ENCODE measurements around the gene SORCS2.

SORCS2 gene

DNA sequence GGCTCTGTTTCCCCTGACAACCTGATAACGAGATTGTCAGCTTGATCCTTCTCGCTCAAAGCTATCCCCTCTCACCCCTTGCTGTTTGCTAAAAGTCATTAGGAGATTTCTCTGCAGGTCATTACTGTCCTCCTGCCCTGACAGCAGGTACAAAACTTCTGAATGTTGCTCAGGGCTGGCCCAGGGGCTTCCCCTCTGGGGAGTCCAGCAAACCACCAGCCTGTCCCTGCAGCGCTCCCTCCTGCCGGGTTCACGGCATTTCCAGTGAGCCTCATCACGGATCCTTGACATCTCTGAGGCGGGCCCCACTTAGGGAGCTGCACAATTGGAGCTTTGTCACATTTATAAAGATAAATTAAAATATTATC, 5.2 kb upstream of the SORCS2 start:
- DNase-seq = no peak

DNA sequence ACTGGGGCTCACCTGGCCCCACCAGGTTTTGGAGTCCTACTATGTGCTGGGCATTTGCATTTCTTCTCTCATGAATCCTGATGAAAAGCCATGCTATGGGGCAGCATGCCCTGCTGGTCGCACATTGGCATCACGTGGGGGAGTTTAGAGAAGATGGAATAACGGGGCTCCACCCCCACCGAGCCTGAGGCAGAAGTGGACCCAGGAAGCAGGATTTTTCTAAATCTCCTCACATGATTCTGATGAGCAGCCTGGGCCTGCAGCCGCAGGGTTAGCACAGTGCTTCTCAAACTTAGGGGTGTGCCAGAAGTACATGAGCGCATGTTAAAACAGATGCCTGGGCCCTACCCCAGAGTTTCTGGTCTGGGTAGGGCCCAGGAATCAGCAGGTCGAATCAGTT, 4.6 kb upstream of the SORCS2 start:
- no peak for DNase-seq

DNA sequence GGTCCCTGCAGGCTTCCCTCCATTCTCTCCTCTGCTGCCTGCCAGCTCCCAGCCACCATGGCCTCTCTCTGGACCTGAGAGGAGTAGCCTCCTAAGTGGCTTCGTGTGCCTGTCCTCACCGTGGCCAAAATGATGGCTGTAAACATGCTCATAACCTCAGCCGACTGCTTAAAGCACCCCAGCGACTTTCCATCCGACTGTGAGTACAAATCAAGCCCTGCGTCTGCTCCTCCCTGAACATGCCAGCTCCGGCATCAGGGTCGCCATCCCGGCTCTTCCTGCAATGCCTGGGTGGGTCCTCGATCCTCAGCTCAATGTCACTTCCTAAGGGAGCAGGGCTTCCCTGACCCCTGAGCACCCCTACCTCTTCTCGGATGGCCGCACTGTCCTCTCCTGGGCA, 3.3 kb upstream of the SORCS2 start:
- DNase-seq = no peak

DNA sequence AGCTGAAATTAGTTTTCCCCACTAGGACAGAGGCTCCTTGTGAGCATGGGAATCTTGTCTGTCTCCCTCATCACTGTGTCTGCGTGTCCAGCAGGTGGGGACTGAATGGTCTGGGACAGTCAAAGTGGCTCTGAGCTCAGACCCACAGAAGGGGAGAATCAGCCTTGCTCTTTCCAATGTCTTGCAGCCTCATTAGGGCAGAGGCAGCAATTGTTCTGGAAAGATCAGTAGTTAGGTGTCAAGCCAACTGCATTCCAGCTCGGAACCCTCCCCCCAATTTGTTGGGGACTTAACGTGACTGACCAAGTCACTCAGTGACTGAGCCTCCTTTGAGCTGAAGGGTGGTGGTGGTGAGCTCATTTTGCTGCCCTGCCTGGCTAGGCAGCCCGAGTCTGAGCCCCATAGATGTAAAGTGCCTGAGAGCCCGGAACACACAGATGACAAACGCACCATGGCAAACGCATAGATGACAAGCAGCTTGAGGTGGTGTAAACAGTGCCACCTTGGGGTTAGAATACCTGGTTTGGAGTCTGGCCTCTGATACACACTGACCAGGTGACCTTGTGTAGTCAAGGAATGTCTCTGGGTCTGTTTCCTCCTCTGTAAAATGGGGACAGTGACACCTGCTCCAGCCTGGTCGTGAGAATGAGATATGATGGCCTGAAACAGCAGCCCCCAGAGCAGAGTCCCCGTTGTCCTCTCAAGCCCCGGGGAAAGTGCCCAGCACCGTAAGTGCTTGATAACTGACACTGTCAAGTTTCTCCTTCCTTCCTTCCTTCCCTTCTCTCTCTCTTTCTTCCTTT, 2.7 kb upstream of the SORCS2 start:
- DNase-seq = no peak

DNA sequence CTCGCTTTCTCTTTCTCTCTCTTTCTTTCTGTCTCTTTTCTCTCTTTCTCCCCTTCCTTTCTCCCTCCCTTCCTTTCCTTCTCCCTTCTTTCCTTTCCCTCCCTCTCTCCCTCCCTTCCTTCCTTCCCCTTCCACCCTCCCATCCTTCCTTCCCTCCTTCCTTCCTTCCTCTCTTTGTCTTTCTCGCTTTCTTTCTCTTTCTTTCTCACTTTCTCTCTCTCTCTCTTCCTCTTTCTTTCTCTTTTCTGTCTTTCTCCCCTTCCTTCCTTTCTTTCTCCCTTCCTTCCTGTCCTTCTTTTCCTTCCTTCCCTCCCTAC, 2.1 kb upstream of the SORCS2 start:
- DNase-seq = no peak

DNA sequence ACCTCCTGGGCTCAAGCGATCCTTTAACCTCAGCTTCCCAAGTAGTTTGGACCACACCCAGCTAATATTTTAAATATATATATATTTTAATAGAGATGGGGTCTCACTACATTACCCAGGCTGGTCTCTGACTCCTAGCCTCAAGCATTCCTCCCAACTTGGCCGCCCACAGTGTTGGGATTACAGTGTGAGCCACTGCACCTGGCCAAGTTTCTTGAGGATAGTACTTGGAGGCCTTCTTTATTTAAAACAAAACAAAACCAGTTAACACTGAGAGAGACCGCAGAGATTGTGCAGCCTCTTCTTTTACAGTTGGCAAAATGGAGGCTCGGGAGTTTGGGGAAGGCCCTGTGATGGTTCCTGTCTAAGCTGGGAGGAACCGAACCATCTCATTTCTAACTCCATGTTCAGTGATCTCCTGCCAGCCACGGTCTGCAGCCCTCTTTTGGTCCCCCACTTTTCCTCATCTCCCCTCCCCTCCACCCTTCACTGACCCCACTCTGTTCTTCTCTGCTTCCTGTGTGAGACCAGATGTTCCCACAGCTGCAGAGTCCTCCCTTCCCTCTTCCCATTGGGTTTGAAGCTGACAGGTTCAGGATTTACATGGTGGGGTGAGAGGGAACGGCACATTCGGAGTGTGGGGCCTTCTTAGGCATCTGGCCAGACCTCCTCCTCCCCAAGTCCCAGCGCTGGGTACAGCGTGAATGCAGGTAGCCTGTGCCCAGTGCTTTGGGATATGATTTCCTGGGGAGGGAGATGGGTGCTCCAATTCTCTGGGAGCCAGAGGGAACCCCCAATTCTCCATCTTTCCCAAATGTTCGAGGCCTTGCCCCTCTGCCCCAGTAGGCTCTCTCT, 1.4 kb upstream of the SORCS2 start:
- DNase-seq = no peak

DNA sequence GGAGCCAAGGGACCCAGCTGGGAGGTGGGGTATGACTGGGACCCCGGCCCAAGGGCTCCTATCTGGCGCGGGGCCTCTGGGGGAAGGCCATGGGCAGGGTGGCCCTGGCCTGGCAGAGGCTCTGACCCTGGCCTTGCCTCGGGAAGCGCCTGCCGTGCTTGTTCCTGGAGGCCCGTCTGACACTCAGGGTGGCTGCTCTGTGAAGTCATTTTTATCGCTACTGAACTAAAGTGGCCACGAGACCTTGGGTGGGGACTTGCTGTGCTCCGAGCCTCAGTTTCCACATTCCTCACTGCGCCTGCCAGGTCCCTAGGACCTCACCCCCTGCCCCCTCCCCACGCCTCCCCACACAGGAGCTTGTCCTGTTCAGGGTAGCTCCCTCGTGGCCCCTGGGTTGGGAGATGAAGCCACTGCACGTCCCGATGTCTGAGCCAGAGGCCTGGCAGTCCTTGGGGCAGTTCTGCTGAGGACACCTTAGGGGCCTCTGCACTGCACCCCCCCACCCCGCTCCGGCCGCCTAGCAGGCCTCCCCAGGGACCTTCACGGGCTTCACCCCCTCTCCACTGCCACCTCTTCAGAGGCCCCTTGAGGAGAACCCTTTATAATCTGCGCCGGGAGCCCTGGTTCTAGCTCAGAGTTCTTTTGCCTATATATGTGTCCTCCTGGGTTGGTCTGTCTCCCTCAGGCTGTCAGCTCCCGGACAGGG, 639 bp upstream of the SORCS2 start:
- no peak for DNase-seq

DNA sequence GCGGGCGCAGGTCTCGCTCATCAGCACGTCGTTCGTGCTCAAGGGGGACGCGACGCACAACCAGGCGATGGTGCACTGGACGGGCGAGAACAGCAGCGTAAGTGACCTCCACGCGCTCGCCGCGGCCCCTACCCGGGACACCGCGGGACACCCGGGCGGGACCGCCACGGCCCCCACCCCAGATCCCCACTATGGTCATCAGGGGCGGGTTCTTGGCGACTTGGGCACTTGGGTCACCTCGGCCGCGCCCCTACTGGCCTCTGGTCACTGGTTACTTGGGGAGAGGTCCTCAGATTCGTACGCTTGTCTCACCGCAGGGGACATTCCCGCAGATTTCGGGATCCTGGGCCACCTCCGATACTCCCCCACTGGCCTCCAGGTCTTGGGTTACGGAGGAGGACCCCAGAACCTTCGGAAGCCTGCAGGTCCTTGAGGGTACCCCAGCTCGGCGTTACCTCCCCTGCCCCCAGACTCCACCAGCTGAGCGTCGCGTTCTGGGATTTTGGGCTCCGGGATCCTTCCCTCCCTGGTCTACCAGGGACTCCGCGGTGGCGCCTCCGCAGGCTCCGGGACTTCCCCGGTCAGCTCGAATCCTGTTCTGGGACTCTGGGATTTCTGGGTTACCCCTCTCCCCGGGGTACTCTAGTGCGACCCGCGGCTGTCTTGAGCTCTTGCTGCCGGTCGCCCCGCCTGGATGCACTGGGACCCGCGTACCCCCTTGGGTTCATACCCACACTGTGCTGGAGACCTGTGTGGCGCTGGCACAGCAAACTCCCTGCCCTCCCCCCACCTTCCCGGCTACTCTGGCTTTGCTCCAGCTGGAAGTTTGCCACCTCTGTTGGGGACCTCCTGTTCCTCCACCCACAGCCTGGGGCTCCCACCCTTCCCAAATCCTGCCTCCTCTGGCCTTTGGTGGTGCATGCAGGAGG, 956 bp downstream of the SORCS2 start:
- no peak for DNase-seq

DNA sequence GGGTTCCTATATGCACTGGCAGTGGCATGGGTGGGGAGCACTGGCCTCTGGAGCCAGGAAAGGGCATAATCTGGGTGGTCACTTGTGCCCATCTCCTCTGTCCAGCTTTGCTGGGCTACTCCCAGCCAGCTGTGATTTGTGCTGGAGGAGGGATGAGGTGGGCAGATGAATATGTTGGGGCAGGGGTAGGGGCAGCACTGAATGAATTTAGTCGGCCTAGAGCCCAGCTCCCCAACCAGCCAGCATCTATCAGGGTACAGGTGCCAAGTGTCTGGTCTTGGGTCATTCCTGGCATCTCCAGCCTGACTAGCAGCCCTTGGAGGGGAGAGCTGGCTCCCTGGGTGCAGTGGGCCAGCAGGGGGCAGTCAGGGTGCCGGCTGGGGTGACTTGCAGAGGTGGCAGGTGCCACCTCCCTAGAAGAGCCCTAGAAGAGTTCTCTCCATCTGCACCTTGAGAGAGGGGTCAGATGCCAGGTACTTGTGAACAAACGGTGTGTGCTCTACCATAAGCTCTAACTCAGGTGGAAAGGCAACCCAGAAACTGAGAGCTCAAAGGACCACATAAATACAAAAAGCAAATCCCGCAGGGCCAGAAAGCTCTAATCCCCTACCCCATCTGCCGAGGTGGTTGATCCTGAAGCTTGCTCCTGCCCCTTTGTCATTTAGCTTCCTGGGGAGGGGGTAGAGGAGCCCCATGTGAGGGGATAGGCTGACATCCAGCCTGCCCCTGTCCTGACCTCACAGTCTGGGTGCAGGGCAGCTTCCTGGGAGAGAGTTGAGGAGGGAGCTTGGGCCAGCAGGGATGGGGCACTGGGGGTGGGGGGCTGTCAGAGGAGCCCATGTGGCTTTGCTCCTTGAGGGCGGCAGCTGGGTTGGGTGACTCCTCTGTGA, 2.2 kb downstream of the SORCS2 start:
- no peak for DNase-seq

DNA sequence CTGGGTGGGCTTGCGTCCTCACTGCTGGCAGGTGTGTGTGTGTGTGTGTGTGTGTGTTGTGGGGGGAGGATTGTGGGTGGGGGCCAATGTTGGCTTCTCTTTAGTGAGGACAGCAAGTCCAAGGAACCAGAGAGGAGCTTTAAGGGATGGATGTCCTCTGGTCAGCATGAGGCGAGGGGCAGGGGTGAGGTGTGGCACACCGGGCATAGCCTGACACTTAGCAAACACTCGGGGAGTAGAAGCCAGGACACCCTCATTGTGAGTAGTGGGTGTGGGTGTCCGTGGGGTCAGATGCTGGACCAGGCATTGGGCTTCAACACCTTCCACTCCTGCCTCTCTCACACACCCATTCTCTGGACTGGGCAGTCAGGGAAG, 2.8 kb downstream of the SORCS2 start:
- no peak for DNase-seq

DNA sequence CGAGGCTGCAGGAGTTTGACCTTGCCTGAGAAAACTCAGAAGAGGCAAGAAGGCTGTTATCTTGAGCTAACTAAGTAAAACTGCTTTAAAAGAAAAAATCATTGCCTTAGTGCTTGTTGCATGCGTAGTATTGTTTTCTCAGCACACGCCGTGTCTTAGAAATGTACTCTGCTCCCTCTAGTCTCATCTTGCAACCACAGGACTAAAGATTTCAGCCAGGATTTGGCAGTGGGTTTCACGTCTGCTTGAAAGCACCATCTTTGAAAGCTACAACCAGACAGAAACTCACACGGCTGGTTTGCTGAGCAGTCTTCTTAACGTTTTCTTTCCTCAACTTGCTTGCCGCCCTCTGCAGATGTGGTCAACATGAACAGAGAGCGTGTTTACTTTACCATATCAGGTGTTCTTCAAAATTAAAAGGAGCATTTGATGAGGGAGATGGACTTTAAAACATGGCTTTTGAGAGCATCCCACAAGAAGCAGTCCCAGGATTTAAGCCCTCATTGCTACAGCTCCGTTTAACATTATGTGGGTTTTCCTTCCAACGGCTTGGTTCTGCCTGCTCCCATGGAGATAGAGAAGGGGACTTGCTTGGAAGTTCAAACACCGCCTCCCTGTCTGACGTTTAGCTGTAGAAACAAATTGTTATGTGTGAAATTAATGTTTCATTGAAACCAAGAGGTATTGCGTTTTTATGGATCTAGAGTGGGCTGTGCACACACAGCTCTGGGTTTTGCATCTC, 3.4 kb downstream of the SORCS2 start:
- no peak for DNase-seq

DNA sequence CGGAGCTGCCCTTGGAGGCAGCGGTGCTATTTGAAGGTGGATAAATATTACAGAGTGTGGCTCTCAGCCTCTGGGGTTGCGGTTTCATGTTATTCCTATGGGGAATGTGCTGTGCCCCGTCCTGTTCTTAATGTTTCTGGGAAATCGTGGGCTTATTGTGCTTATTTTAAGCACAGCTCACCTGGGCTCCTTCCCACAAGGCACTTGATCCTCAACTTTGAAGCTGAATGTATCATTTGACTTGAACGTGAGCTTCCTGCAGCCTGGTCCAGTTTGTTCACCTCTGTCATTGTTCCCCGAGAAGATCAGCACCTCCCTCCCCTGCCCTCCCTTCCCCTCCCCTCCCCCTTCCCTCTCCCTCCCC, 3.9 kb downstream of the SORCS2 start:
- DNase-seq = no peak

DNA sequence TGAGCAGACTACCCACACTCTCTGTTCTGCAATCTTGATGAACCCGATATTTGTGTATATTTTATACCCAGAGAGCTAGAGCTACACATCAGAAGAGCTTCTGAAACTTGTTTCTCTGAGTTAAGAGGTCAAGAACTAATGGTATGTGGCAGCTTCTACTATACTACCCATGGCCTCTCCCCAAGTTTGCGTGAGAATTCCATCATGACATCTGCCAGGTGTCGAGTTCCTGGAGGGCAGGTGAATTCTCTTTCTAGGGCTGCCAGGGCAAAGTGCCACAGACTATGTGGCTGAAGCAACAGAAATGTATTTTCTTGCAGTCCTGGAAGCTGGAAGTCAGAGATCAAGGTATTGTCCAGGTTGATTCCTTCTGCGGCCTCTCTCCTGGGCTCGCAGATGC, 4.4 kb downstream of the SORCS2 start:
- no peak for DNase-seq

DNA sequence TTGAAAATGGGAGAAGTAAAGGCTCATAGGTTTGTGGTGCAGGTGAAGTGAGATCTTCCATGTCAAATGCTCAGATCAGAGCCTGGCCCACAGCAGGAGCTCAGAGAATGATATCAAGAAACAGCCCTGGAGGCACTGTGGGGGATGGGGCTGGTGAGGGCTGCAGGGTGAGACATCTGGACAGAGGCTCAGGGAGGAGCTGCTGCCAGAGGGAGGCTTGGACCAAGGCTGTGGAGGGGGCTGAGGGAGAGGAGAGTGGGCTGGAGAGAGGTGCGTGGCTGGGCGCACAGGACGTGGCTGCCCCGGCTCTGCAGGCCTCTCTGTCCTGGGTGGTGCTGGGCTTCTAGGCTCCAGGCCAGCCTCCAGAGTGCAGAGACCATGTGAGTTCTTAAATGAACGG, 5.6 kb downstream of the SORCS2 start:
- no peak for DNase-seq

DNA sequence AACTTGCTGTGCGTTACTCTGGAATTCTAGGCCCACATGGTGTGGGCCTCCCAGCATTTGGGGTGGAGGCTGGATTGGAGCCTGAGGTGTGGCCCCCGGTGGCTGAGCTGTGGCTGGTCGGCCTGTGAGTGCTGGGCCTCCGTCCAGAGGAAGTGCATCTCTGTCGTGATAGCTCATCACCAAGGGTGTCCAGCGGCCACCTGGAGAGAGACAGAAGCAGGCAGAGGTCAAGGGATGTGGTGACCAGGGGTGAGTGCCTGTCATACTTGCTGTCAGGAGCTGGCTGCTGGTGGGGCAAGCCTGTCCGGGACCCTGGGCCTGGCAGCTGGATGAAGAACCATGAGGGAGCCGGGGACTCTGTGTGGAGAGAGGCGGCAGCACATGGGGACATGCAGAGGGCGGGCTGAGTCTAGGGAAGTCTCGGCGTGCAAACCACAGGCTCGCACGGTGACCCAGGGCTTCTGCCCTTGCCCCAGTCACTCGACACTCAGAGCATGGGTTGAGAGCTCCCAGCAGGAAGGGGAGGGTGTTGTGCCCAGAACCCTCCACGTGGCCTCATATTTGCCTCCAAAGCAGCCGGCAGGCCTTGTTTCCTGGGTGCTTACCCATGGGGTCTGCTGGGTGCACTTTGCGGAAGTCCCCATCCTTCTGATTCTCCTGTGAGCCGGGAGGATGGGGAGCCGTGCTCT, 6.2 kb downstream of the SORCS2 start:
- no peak for DNase-seq

DNA sequence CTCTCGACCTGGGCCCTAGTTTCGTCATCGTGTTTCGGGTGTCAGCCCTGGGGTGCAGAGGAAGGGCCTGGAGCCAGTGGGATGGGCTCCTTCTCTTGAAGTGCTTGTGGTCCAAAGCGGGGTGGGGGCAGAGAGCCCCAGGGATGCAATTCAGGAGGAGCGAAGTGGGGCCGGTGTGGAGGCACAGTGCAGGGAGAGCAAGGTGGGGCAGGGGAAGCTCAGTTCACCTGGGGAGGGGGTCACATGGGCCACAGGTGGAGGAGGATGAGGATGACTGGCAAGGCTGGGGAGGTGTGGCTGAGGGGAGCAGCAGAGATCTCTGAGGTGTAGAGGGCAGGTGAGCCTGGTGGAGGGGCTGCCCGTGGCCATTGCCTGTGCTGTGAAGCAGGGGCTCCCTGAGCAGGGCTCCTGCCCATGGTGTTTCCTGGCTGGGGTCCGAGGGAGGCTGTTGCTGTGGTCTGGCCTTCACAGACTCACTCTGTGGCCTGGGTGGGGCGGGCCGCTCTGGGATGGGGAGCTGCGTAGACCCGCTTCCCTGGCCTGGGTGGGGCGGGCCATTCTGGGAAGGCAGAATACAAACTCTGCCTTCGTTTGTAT, 6.9 kb downstream of the SORCS2 start:
- no peak for DNase-seq

DNA sequence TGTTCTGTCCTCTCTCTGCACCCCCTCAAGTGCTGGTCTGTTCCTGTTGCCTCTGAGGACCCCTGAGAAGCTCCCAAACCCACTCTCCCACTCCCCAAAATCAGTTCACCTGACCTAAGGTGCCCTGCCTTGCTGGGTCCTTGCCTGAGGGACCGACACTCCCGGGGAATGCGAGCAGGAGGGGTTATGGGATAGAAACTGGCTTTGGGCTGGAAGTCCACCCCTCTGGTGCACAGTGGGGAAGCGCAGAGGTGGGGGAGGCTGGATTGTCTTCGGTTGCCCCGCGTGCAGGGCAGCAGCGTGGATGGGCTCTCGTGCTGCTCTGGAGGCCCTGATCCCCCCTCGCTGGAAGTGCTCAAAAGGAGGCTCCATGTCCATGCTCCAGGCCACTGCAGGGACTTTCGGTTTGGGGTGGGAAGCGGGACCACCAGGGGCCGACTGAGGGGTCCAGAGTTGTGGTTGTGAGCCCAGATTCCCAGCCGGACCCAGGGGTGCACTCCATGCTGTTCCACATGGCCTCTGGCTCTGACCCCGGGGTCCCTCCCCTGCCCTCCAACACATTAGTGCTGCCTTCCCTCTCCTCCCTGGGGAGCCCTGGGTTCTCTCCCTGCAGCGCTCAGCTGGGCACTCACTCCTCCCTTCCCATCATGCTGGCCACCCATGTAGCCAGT, 7.6 kb downstream of the SORCS2 start:
- no peak for DNase-seq

DNA sequence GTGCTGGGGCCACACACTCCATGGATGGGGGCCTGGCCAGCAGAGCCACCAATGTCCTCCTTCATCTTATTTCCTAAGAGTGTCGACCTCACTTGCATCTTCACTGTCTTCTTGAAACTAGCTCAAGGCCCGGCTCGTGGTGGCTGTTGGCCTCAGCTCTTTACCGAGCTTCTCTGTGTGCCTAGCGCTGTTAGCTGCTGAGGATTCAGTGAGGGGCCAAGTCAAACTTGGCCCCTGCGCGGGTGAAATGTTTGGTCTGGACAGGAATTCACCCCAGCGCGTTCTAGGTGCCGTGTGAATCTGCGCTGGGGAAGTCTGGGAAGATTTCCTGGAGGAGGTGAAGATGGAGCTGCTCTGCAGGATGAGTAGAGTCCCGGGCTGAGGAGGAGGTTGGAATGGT, 8.5 kb downstream of the SORCS2 start:
- DNase-seq = no peak

Data from activated gamma-delta T cell treated with Interleukin-2 at 50 U/mL for 16 hours (primary cell).